A549 (cell line): ENCODE data around the gene MOB2.

Experiments
- CTCF ChIP-seq: fragments of >200 bp; sonication (Bioruptor Twin); formaldehyde crosslinking; IDR thresholded peaks from 3 replicates; pipeline ENCODE4 v1.5.1; 2016
- POLR2A ChIP-seq: IDR thresholded peaks from 2 replicates; pipeline ENCODE4 v1.6.1; 2012; ENCODE audit warnings: mild to moderate bottlenecking, low read length
- REST ChIP-seq: fragments of 200-600 bp; sonication (generic); IDR thresholded peaks from 2 replicates; pipeline ENCODE4 v1.6.1; 2016; ENCODE audit warnings: antibody characterized with exemption, mild to moderate bottlenecking, moderate library complexity
- SREBF2 ChIP-seq: fragments of 450-650 bp; IDR thresholded peaks from 2 replicates; pipeline ENCODE4 v1.6.1; 2014; ENCODE audit warnings: mild to moderate bottlenecking, moderate library complexity
- TP53 ChIP-seq: fragments of 250-450 bp; sonication (Bioruptor Pico); IDR thresholded peaks from 2 replicates; pipeline ENCODE4 v1.5.0; 2021; ENCODE audit warnings: mild to moderate bottlenecking, moderate library complexity
- ZNF302 ChIP-seq: fragments of 250-450 bp; sonication (Bioruptor Pico); IDR thresholded peaks from 2 replicates; pipeline ENCODE4 v1.9.0; 2021; ENCODE audit warnings: inconsistent platforms, mild to moderate bottlenecking, moderate library complexity
- TF ChIP-seq, protein P1 (sequence below): fragments of 450-650 bp; IDR thresholded peaks from 2 replicates; pipeline ENCODE4 v1.6.1; 2014; ENCODE audit warnings: antibody characterized with exemption
- TF ChIP-seq, protein P2 (sequence below): IDR thresholded peaks from 2 replicates; pipeline ENCODE4 v1.6.1; 2012

GRCh38 chr11:1473786-1474185 is 12.8 kb downstream of the MOB2 start:
- no peak for TF ChIP-seq REST
- TF ChIP-seq, protein P1, sequence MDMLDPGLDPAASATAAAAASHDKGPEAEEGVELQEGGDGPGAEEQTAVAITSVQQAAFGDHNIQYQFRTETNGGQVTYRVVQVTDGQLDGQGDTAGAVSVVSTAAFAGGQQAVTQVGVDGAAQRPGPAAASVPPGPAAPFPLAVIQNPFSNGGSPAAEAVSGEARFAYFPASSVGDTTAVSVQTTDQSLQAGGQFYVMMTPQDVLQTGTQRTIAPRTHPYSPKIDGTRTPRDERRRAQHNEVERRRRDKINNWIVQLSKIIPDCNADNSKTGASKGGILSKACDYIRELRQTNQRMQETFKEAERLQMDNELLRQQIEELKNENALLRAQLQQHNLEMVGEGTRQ = no peak
- no peak for TF ChIP-seq CTCF
- TF ChIP-seq ZNF302 (CRISPR knock-in tag) = no peak
- no peak for TF ChIP-seq SREBF2
- TF ChIP-seq TP53 (CRISPR knock-in tag) = no peak
- TF ChIP-seq POLR2A = no peak
- TF ChIP-seq, protein P2, sequence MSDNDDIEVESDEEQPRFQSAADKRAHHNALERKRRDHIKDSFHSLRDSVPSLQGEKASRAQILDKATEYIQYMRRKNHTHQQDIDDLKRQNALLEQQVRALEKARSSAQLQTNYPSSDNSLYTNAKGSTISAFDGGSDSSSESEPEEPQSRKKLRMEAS = no peak
